Calu3 (cell line): ENCODE results near the gene ARFGEF2. TPM values are rescaled to one million over a fixed set of nuclear protein-coding genes. Genes with fewer than 3 reads are reported as not detected.

Source experiments
- BruUV-seq: library from RNA; stranded (reverse); fragments of 400-500 nt; replicated peaks from 2 replicates; lab custom pipeline; 2021; lab: Mats Ljungman, UMichigan
- CTCF ChIA-PET: fragments of 300-600 bp; sonication (Branson Sonifier 250); formaldehyde crosslinking; loops from one replicate; lab custom pipeline; 2022; ENCODE audit warnings: antibody characterized with exemption; lab: Charles Lee
- DNase-seq: peaks from one replicate; pipeline ENCODE4 v3.0.0; 2022
- H3K27ac Mint-ChIP-seq: one replicate; pipeline ENCODE4 v1.8.0; 2022; ENCODE audit warnings: mixed read lengths; ENCODE audit not compliant: unreplicated experiment
- H3K27me3 Mint-ChIP-seq: one replicate; pipeline ENCODE4 v1.8.0; 2022; ENCODE audit warnings: mixed read lengths; ENCODE audit not compliant: unreplicated experiment
- H3K36me3 Mint-ChIP-seq: one replicate; pipeline ENCODE4 v1.8.0; 2022; ENCODE audit warnings: mild to moderate bottlenecking, moderate library complexity, mixed read lengths; ENCODE audit not compliant: insufficient read depth, unreplicated experiment
- H3K4me1 Mint-ChIP-seq: one replicate; pipeline ENCODE4 v1.8.0; 2022; ENCODE audit warnings: mild to moderate bottlenecking, low read depth, mixed read lengths; ENCODE audit not compliant: unreplicated experiment
- H3K4me3 Mint-ChIP-seq: one replicate; pipeline ENCODE4 v1.8.0; 2022; ENCODE audit warnings: mild to moderate bottlenecking, low read depth, moderate library complexity, mixed read lengths; ENCODE audit not compliant: unreplicated experiment
- H3K9me3 Mint-ChIP-seq: one replicate; pipeline ENCODE4 v1.8.0; 2022; ENCODE audit warnings: low read depth, mixed read lengths; ENCODE audit not compliant: unreplicated experiment
- CTCF ChIP-seq: fragments of 200-600 bp; IDR thresholded peaks from one replicate; pipeline ENCODE4 v1.8.0; 2022; ENCODE audit warnings: antibody characterized with exemption; ENCODE audit not compliant: unreplicated experiment
- intact Hi-C: fragments of 100-400 bp; cut with micrococcal nuclease; formaldehyde crosslinking; loops from one replicate; pipeline ENCODE4 v1.10.0; 2022; ENCODE audit not compliant: unreplicated experiment
- total RNA-seq: library from RNA; stranded (reverse); gene quantifications from 2 replicates; pipeline ENCODE4 v1.2.3, GENCODE V29; 2022

Gene ARFGEF2
- total RNA-seq, 1 experiment from 2014 or later: 59.2 TPM

- Mint-ChIP-seq H3K4me3 (no peak overlapping the region), H3K36me3 (peaks cover 68% of the 10 kb centered on the region), H3K4me1 (no peaks in the 10 kb centered on the region), H3K27me3 (no peaks in the 10 kb centered on the region), H3K27ac (no peak overlapping the region), H3K9me3 (no peaks in the 10 kb centered on the region)
- BruUV-seq: no TSS peak
- intact Hi-C loops: no loop called here
- DNase-seq: no peak
- CTCF ChIA-PET: interaction anchor here (0.6 to 0.9 kb wide), 2 partner anchors 17 to 712 kb away, joined by 3 read pairs; partner anchors contain the start of gene CSE1L
- TF ChIP-seq CTCF: no peak
Observed at GRCh38 chr20:49028684-49029083, 107.2 kb downstream of the ARFGEF2 start.

- intact Hi-C loops: no loop called here
- Mint-ChIP-seq H3K9me3 (no peaks in the 10 kb centered on the region), H3K27me3 (no peaks in the 10 kb centered on the region)
Observed at GRCh38 chr20:49029203-49029602, 107.7 kb downstream of the ARFGEF2 start.

GRCh38 chr20:49030954-49031619, 109.6 kb downstream of the ARFGEF2 start:
- H3K4me1 Mint-ChIP-seq: no peaks in the 10 kb centered on the region
- no peak overlapping the region for H3K4me3 Mint-ChIP-seq
- DNase-seq: no peak
- no peak overlapping the region for H3K27ac Mint-ChIP-seq
- CTCF ChIA-PET: interaction anchor here (0.7 to 1.4 kb wide), 2 partner anchors 15 to 85 kb away, joined by 3 to 5 read pairs; partner anchors contain the start of gene CSE1L
- no TSS peak for BruUV-seq
- TF ChIP-seq CTCF: no peak
- no peaks in the 10 kb centered on the region for H3K27me3 Mint-ChIP-seq
- peaks cover 56% of the 10 kb centered on the region for H3K36me3 Mint-ChIP-seq
- H3K9me3 Mint-ChIP-seq: no peaks in the 10 kb centered on the region
- intact Hi-C loops: no loop called here

More at GRCh38 chr20:49029203-49029602, 107.7 kb downstream of the ARFGEF2 start:
- no peak for TF ChIP-seq CTCF
- H3K4me3 Mint-ChIP-seq: no peak overlapping the region
- no peaks in the 10 kb centered on the region for H3K4me1 Mint-ChIP-seq
- H3K27ac Mint-ChIP-seq: no peak overlapping the region
- DNase-seq: no peak
- BruUV-seq: no TSS peak
- CTCF ChIA-PET: interaction anchor here (0.6 to 0.9 kb wide), 2 partner anchors 17 to 711 kb away, joined by 3 read pairs; partner anchors contain the start of gene CSE1L
- H3K36me3 Mint-ChIP-seq: peaks cover 68% of the 10 kb centered on the region

GRCh38 chr20:49032455-49032854, 110.9 kb downstream of the ARFGEF2 start:
- Mint-ChIP-seq H3K27ac (no peak overlapping the region), H3K4me3 (no peak overlapping the region), H3K36me3 (peaks cover 47% of the 10 kb centered on the region), H3K4me1 (no peaks in the 10 kb centered on the region), H3K27me3 (no peaks in the 10 kb centered on the region), H3K9me3 (no peaks in the 10 kb centered on the region)
- no peak for TF ChIP-seq CTCF
- BruUV-seq: no TSS peak
- DNase-seq: no peak
- CTCF ChIA-PET: interaction anchor here (1.4 kb wide), 1 partner anchor 13 kb away, joined by 3 read pairs; the partner anchor contains the start of gene CSE1L
- intact Hi-C loops: no loop called here
